NCI-H82 treated with DMSO at 0.1 percent for 48 hours (cell line): ENCODE measurements around the gene ZNF554.
A peak's percentile ranks its signal among the peaks of the same experiment; 100 is the strongest.
"Not testable (repeated sequence)": the region's sequence is repeated elsewhere in the genome, so short reads cannot be mapped to it uniquely, and the experiment has no call there.

ENCODE experiments used
- DNase-seq: peaks from one replicate; lab custom pipeline; 2025; ENCODE audit not compliant: unreplicated experiment; lab: John Stamatoyannopoulos, UW

ZNF554 gene

DNA sequence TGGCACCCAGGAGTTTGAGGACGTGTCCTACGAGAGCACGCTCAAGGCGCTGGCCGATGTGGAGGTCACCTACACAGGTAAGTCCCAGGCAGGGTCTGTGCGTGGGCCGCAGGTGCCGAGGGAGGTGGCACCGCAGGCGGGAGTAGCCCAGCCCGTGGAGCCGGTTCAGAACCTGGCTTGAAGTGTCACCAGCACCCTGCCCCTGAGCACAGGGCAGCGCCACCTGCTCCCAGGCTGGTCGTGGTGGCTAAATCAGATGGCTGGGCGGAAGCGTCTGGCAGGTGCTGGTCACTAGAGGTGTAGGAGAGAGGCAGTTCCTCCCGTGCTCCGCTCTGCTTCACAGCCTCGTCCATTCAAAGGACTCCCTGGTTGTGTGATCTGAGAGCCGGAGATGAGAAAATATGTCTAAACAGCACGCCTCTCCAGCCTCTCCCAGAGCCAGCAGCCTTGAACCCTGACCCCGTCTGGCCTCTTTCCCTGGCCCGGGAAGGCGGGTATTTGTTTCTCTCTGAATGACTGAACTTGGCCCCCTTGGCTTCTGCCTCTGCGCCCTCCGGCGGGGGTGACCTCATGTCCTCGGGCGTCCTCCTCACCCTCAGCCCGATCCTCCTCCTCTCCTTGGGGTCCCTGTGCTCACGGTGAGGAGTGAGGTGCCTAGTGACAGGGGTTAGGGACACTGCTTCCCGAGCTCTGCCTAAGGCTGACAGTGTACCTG lies 29.0 kb upstream of the ZNF554 start:
- no peak for DNase-seq

GRCh38 chr19:2791440-2791839 lies 28.2 kb upstream of the ZNF554 start:
- no peak for DNase-seq

GRCh38 chr19:2791876-2792275 lies 27.8 kb upstream of the ZNF554 start:
- peak; percentile 10 for DNase-seq

- DNase-seq, result not testable (repeated sequence)
Measured at GRCh38 chr19:2792666-2793065, 27.0 kb upstream of the ZNF554 start.

DNA sequence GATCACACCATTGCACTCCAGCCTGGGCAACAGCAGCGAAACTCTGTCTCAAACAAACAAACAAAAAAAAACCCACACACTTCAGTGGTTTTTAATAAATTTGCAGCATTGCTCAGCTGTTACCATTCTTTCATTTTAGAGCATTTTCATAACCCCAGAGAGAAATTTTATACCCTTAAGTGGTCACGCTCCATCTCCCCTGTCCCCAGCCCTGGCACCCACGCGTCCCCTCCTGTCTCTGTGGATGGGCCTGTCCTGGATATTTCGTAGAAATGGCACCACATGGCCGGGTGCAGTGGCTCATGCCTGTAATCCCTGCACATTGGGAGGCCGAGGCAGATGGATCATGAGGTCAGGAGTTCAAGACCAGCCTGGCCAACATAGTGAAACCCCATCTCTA lies 26.5 kb upstream of the ZNF554 start:
- DNase-seq, result no peak

GRCh38 chr19:2793577-2793976 lies 26.1 kb upstream of the ZNF554 start:
- no peak for DNase-seq

DNA sequence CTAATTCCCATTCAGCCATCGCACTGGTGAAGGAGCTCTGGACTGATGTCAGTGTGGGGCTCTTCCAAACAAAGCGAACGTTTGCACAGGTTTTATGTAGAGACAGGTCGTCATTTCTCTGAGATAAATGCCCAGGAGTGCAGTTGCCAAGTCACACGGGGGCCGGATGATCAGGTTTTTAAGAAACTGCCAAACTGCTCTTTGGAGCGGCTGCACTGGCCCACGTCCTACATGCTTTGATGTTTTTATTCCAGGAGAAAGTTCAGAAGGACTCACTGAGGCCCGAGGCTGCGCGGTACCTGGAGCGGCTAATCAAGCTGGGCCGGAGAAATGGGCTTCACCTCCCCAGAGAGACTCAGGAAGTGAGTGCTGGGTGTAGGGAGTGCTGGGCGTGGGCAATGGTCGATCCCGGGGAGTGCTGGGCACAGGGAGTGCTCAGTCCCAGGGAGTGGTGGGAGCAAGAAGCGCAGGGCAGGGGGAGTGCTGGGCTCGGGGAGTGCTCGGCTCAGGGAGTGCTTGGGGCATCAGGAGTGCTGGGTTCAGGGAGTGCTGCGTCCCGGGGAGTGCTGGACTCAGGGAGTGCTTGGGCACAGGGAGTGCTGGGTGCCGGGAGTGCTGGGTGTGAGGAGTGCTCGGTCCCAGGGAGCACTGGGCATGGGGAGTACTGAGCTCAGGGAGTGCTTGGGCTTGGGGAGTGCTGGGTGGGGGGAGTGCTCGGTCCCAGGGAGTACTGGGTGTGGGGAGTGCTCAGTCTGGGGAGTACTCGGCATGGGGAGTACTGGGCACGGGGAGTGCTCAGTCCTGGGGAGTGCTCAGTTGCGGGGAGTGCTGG lies 23.6 kb upstream of the ZNF554 start:
- DNase-seq, result no peak

DNA sequence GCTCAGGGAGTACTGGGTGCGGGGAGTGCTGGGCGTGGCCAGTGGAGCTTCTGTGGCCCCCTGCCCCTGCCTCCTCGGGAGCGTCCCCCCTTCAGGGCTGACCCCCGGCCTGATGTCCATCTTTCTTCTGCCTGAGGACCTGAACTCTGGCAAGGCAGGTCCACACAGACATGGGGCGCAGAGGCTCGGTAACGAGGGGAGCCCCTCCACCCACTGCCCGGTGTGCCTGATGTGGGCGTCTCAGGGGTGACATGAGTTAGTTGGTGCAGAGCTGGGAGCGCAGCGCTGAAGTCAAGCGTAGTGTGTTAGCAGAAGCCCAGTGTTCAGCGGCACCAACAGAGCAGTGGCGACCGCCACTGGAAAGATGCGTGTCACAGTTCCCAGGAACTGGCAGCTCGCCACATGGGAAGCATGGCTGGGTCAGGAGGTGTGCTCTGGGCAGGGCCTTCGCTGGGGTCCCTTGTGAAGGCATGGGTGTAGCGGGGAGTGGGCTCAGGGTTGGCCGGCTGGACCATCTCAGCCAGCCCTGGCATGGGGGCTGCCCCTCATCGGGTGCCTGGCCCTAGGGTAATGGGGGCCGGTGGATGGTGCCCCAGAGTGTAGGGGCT lies 22.9 kb upstream of the ZNF554 start:
- no peak for DNase-seq

DNA sequence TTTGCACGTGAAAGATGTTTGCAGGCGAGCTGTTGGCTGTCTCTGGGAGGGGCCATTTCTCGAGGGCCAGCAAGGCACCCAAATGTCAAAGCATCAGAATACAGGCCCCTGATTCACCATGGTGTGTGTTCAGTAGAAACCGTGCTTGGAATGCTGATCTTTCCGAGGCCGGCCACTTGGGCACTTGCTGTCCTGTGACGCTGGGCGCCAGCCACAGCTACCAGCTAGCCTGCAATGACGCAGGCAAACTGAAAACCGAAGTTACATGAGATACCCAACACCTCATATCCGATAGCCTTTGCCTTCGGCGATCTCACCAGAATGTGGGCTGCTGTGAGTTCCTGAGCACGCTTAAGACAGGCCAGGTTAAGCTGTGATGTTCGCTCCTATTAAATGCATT lies 22.4 kb upstream of the ZNF554 start:
- DNase-seq, result no peak

DNA sequence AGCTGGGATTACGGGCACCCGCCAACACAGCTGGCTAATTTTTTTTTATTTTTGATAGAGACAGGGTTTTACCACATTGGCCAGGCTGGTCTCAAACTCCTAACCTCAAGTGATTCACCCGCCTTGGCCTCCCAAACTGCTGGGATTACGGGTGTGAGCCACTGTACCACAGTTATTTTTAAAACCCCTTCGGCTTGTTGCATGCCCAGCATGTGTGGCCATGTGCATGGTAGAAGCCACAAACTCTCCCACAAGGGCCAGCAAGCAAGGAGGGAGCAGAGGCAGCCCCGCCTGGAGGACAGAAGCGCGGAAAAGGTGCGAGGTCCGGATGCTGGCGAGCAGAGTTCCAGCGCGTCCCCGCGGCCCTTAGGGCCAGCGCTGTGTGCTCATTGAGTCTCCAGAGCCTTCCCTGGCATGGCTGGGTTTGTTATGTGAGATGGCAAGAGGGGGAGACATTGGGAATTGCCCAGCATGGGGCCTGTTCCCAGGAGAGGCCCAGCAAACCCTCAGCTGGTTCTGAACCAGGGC lies 21.4 kb upstream of the ZNF554 start:
- no peak for DNase-seq

- no peak for DNase-seq
Measured at GRCh38 chr19:2798733-2799132, 20.9 kb upstream of the ZNF554 start.

DNA sequence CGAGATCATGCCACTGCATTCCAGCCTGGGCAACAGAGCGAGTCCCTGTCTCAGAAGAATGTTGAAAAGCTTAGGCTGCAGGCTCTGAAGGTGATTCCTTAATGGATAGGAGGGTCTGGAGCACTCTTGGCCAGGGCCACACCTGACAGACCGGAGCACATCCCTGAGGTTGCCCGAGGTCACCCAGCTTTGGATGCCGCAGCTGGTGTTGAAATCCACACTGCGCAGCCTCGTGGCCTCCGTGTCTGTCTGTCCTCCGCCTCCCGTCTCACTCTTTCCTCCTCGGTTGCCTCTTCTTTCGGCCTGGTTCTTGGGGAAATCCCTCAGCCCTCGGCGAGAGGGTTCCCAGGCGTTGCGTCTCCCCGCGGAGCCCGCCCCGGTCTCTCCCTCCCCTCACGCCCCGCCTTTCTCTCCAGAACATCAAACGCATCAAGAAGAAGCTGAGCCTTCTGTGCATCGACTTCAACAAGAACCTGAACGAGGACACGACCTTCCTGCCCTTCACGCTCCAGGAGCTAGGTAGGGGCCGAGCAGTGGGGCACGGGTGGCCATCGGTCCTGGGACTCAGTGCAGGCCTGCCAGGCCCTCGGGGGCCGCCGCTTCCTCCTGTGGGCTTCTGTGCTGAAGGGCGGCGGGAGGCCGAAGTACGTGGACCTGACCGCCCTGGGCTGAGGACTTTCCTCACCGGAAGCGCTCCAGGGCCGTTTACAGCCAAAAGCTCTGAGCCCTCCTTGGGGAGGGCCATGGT lies 20.2 kb upstream of the ZNF554 start:
- DNase-seq, result no peak

DNA sequence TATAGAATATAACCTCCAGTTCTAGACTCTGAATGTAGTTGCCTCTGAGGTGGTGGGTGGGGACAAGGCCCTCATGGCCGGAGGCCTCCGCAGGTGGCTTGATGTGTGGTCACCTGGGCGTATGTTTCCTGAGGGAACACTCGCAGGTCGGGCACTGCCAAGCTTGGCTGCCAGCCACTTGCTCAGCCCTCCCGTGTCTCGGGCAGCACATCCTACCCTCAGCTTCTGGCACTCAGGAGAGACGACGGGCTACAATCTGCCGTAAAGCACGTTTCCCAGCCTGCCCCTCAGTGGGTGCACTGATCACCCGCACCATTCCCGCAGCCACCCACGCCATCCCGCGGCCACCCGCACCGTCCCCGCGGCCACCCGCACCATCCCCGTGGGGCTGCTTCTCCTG lies 19.2 kb upstream of the ZNF554 start:
- no peak for DNase-seq

DNA sequence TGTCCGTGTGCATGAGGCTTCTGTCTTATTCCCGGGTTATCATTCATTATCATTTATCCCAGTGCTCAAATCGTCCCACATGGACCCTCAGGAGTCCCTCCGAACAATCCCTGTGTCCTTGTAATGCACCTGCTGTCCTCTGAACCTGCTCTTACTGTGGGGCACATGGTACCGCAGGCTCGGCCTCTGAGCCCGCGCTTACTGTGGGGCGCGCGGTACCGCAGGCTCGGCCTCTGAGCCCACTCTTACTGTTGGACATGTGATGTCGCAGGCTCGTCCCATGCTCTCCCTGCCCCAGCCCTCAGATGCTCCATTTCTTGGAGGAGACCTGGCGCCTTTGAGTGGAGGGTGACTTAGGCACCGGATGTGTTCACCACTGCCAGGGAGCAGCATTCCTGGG lies 16.8 kb upstream of the ZNF554 start:
- DNase-seq, result no peak

- no peak for DNase-seq
Measured at GRCh38 chr19:2803486-2804155, 16.0 kb upstream of the ZNF554 start.

GRCh38 chr19:2804156-2805004 lies 15.3 kb upstream of the ZNF554 start:
- DNase-seq, result no peak

DNA sequence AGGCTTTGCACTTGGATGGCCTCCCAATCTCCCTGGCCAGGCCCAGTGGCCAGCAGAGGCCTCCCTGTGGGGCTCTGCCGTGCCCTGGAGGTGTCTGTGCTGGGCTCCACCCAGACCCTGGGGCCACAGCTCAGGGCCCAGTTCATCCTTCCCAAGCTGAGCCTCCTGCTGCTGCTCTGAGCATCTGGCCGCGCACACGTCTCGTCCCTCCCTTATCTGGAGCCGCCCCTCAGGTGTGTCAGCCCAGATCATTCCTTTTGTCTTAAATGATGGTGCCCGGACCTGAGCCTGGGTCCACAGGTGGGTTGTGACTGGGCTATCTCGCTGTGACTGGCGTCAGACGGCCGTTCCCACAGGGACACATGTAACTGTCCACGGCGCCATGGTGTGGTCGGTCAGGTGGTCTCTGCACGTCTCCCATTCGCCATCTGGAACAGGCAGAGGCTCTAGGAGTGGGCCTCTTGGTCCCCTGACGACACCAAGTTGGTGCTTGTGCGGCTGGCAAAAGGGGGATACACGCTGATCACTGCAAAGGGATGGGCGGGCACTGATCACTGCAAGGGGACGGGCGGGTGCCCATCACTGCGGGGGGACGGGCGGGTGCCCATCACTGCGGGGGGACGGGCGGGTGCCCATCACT lies 14.3 kb upstream of the ZNF554 start:
- DNase-seq, result no peak

DNA sequence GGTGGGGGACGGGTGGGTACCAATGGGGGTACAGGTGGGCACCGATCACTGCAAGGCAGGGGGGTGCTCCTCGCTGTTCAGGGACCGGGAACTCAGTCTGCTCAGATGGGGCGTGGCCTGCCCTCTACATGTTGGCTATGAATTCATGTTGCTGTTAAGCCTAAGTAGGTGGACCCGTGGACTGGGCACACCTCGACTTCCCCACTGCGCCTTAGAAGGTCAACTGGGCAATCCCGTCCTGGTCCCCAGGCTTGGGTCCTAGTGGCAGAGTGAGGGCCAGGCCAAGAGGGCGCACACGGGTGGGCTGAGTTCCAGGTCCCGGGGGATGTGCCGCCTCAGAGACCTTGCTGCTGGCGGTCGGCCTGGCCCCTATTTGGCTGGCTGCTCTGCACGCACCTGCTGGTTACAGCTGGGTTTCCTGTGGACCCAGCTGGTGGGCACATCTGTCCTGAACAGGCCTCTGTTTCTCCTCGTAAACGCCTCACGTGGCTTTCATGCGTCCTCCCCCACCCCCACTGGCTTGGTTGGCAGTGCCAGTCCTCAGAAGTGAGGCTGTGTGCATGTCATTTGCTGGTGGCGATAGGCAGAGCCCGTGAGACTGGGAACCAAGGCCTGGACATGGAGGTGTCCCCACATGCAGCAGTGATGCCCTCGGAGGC lies 13.5 kb upstream of the ZNF554 start:
- no peak for DNase-seq
